Measurements from ENCODE around the gene CHST12. TPM values are rescaled to one million over a fixed set of nuclear protein-coding genes. Genes with fewer than 3 reads are reported as not detected.

CHST12 gene
- total and polyA plus RNA-seq, 2 donors (not counting 1 experiment from before 2014, with no cell fraction given): 25.4 to 27.1 TPM

DNA sequence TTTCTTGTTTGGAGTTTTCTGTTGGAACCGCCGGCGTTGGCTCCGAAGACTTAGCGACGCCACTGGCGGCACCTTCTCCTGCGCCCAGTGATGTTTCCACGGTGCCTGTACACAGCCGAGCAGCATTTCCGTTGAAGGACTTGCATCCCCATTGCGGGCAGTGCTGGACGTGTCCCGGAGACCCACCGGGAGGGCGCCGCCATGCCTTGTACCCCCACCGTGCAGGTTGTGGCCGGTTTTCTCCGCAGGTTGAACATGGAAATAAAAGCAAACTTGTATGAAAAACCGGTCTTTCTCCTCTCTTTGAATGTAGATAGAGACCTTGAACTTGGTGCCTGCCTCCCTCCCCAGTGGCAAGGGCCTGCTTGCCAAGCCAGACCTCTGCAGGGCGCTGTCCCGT lies 22.9 kb upstream of the CHST12 start:
- CTCF ChIA-PET: no interaction called here
- H3K27ac Mint-ChIP-seq: no peak overlapping the region

DNA sequence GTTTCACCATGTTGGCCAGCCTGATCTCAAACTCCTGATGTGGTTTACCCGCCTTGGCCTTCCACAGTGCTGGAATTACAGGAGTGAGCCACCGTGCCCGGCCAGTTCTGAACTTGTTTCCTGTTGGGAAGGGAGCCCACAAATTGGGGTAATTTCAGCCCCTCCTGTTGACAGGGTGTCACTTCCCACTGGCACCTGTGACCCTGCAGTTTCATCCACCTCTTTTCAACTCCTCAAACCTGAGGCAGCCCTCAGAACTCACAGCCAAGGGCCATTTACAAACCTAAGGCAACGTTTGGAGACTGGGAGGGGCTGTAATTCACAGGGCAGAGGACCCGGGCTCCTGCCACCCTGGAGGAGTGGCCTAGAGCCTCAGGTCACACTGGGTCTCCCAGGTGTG lies 22.2 kb upstream of the CHST12 start:
- ChIA-PET CTCF (no interaction called here), POLR2A (no interaction called here)
- Histone ChIP-seq H3K79me2 (ENCODE audit: control insufficient read depth, insufficient read depth, low read length) (peaks cover 11% of the 10 kb centered on the region), H3K4me3 (ENCODE audit: control extremely low read depth in 1 of 5, extremely low read depth in 1 of 5, insufficient read depth in 1 of 5, low read depth in 2 of 5, low read length in 4 of 5) (no peak overlapping the region), H2AFZ (ENCODE audit: insufficient read depth, low read depth, low read length, poor library complexity, severe bottlenecking) (no peak overlapping the region), H3K4me1 (ENCODE audit: control insufficient read depth in 2 of 2, insufficient read depth in 2 of 2, low read length in 2 of 2) (no peaks in the 10 kb centered on the region), H3K36me3 (replicated peaks in 1 of 2; ENCODE audit: control extremely low read depth in 1 of 2, control insufficient read depth in 1 of 2, extremely low read depth in 1 of 2, insufficient read depth in 2 of 2, low read length in 1 of 2) (peaks cover 0 to 56% of the 10 kb centered on the region in 2 experiments), H3K9me3 (ENCODE audit: control extremely low read depth in 1 of 3, control insufficient read depth in 2 of 3, insufficient read depth in 1 of 3, low read length in 2 of 3) (no peaks in the 10 kb centered on the region), H3K9ac (ENCODE audit: low read length) (no peak overlapping the region), H3K27ac (ENCODE audit: low read length in 2 of 2) (no peak overlapping the region), H3K4me2 (replicated peaks; ENCODE audit: low read depth, low read length, poor library complexity, severe bottlenecking) (no peak overlapping the region), H3K27me3 (replicated peaks in 1 of 4; ENCODE audit: control extremely low read depth in 1 of 4, control insufficient read depth in 3 of 4, insufficient read depth in 4 of 4, low read length in 3 of 4) (no peaks in the 10 kb centered on the region), H4K20me1 (ENCODE audit: control insufficient read depth, insufficient read depth, low read length, poor library complexity, severe bottlenecking) (peaks cover 38% of the 10 kb centered on the region)
- ATAC-seq (ENCODE audit: low read depth) (no peak), DNase-seq (no peak)
- Mint-ChIP-seq H3K9me3 (ENCODE audit: insufficient read depth) (no peaks in the 10 kb centered on the region), H3K4me1 (no peaks in the 10 kb centered on the region), H3K27ac (no peak overlapping the region), H3K27me3 (no peaks in the 10 kb centered on the region), H3K4me3 (no peak overlapping the region)
- intact Hi-C loops (cut with micrococcal nuclease): no loop called here
- 52% methylated on average over 5 of the region's 5 CpGs for WGBS (ENCODE audit: insufficient coverage)
- no peak for TF ChIP-seq EZH2 (IDR thresholded peaks at IDR 0.05; ENCODE audit: borderline replicate concordance, insufficient read depth, low read depth, low read length, poor library complexity, severe bottlenecking)
- TF ChIP-seq, protein P1, sequence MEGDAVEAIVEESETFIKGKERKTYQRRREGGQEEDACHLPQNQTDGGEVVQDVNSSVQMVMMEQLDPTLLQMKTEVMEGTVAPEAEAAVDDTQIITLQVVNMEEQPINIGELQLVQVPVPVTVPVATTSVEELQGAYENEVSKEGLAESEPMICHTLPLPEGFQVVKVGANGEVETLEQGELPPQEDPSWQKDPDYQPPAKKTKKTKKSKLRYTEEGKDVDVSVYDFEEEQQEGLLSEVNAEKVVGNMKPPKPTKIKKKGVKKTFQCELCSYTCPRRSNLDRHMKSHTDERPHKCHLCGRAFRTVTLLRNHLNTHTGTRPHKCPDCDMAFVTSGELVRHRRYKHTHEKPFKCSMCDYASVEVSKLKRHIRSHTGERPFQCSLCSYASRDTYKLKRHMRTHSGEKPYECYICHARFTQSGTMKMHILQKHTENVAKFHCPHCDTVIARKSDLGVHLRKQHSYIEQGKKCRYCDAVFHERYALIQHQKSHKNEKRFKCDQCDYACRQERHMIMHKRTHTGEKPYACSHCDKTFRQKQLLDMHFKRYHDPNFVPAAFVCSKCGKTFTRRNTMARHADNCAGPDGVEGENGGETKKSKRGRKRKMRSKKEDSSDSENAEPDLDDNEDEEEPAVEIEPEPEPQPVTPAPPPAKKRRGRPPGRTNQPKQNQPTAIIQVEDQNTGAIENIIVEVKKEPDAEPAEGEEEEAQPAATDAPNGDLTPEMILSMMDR (IDR thresholded peaks at IDR 0.05): no peak

More for the DNA sequence above, 22.9 kb upstream of the CHST12 start:
- Histone ChIP-seq H3K27me3 (replicated peaks in 1 of 4; ENCODE audit: control extremely low read depth in 1 of 4, control insufficient read depth in 3 of 4, insufficient read depth in 4 of 4, low read length in 3 of 4) (no peaks in the 10 kb centered on the region), H3K79me2 (ENCODE audit: control insufficient read depth, insufficient read depth, low read length) (peaks cover 19% of the 10 kb centered on the region), H3K4me3 (ENCODE audit: control extremely low read depth in 1 of 5, extremely low read depth in 1 of 5, insufficient read depth in 1 of 5, low read depth in 2 of 5, low read length in 4 of 5) (no peak overlapping the region), H3K27ac (ENCODE audit: low read length in 2 of 2) (no peak overlapping the region), H3K9me3 (ENCODE audit: control extremely low read depth in 1 of 3, control insufficient read depth in 2 of 3, insufficient read depth in 1 of 3, low read length in 2 of 3) (no peaks in the 10 kb centered on the region), H2AFZ (ENCODE audit: insufficient read depth, low read depth, low read length, poor library complexity, severe bottlenecking) (no peak overlapping the region), H3K4me2 (replicated peaks; ENCODE audit: low read depth, low read length, poor library complexity, severe bottlenecking) (no peak overlapping the region), H4K20me1 (ENCODE audit: control insufficient read depth, insufficient read depth, low read length, poor library complexity, severe bottlenecking) (peaks cover 45% of the 10 kb centered on the region), H3K4me1 (ENCODE audit: control insufficient read depth in 2 of 2, insufficient read depth in 2 of 2, low read length in 2 of 2) (no peaks in the 10 kb centered on the region), H3K9ac (ENCODE audit: low read length) (no peak overlapping the region), H3K36me3 (replicated peaks in 1 of 2; ENCODE audit: control extremely low read depth in 1 of 2, control insufficient read depth in 1 of 2, extremely low read depth in 1 of 2, insufficient read depth in 2 of 2, low read length in 1 of 2) (peaks cover 0 to 63% of the 10 kb centered on the region in 2 experiments)
- TF ChIP-seq, protein P1 (IDR thresholded peaks at IDR 0.05): no peak
- no peak for TF ChIP-seq EZH2 (IDR thresholded peaks at IDR 0.05; ENCODE audit: borderline replicate concordance, insufficient read depth, low read depth, low read length, poor library complexity, severe bottlenecking)
- no peak overlapping the region for H3K4me3 Mint-ChIP-seq
- DNase-seq (no peak), ATAC-seq (ENCODE audit: low read depth) (no peak)
- POLR2A ChIA-PET: no interaction called here
- no peaks in the 10 kb centered on the region for H3K27me3 Mint-ChIP-seq
- no peaks in the 10 kb centered on the region for H3K4me1 Mint-ChIP-seq
- no peaks in the 10 kb centered on the region for H3K9me3 Mint-ChIP-seq (ENCODE audit: insufficient read depth)
- 95% methylated on average over 21 of the region's 23 CpGs for WGBS (ENCODE audit: insufficient coverage)
- intact Hi-C loops (cut with micrococcal nuclease): no loop called here
